Nephron progenitor cell (in vitro differentiated cells): ENCODE results near the gene EDN2.

ENCODE experiments used
- DNase-seq: peaks from one replicate; pipeline ENCODE4 v3.0.0; 2021
- H3K27ac Mint-ChIP-seq: 2 replicates; pipeline ENCODE4 v1.8.0; 2021; ENCODE audit warnings: mild to moderate bottlenecking, moderate library complexity, mixed read lengths
- H3K27me3 Mint-ChIP-seq: 2 replicates; pipeline ENCODE4 v1.8.0; 2021; ENCODE audit warnings: mild to moderate bottlenecking, low read depth, mixed read lengths; ENCODE audit not compliant: poor library complexity
- H3K36me3 Mint-ChIP-seq: 2 replicates; pipeline ENCODE4 v1.8.0; 2021; ENCODE audit warnings: low read depth, mixed read lengths
- H3K4me1 Mint-ChIP-seq: 2 replicates; pipeline ENCODE4 v1.8.0; 2021; ENCODE audit warnings: mixed read lengths
- H3K4me3 Mint-ChIP-seq: 2 replicates; pipeline ENCODE4 v1.8.0; 2021; ENCODE audit warnings: mild to moderate bottlenecking, moderate library complexity, mixed read lengths
- H3K9me3 Mint-ChIP-seq: 2 replicates; pipeline ENCODE4 v1.8.0; 2021; ENCODE audit warnings: mild to moderate bottlenecking, moderate library complexity, mixed read lengths
- CTCF ChIP-seq: fragments of 200-600 bp; sonication (generic); IDR thresholded peaks from 2 replicates; pipeline ENCODE4 v1.5.0; 2021; ENCODE audit warnings: antibody characterized with exemption

The EDN2 gene

DNA sequence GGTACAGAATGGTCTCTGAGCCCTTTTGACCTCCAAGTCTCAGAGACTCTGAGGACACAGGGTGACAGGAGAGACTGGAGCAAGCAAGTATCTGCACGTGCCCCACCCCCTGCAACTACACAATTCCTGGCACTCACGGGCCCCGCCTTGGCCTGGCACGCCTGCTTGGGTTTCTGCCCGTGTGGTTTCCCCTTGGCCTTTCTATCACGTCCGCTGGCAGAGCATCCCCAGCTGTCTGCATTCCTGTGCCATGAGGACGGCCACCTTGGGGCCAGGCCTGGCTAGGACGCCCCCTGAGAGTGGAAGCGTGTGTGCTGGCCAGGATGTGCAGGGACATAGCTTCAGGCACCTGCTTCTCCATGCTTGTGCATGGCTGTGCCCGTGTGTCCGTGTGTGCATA lies 14.3 kb upstream of the EDN2 start:
- Mint-ChIP-seq H3K27me3 (peaks cover 11% of the 10 kb centered on the region), H3K4me1 (peaks cover 50% of the 10 kb centered on the region), H3K36me3 (no peaks in the 10 kb centered on the region), H3K9me3 (no peaks in the 10 kb centered on the region), H3K4me3 (no peak overlapping the region), H3K27ac (no peak overlapping the region)
- DNase-seq: no peak
- no peak for TF ChIP-seq CTCF

DNA sequence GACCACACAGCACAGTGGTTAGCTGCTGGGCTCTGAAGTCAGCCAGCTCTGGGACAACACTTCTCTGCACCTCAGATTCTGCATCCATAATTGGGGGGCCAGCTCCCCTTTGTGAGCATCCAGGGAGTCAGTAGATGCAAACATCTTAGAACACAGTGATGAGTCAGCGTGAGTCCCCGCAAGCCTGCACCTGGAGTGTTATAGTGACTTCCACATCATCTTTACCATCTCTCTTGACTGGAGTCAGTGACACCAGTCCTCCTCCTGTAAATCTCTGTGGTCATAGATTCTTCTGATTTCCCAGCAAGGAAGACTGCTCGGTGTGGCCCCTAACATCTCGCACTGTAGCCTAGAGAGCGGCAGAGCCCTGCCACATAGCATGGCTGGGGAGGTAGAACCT lies 13.9 kb upstream of the EDN2 start:
- DNase-seq: no peak
- peaks cover 7% of the 10 kb centered on the region for H3K27me3 Mint-ChIP-seq
- H3K36me3 Mint-ChIP-seq: no peaks in the 10 kb centered on the region
- H3K27ac Mint-ChIP-seq: no peak overlapping the region
- H3K9me3 Mint-ChIP-seq: no peaks in the 10 kb centered on the region
- peaks cover 45% of the 10 kb centered on the region for H3K4me1 Mint-ChIP-seq
- TF ChIP-seq CTCF: no peak
- no peak overlapping the region for H3K4me3 Mint-ChIP-seq

- DNase-seq: no peak
- no peaks in the 10 kb centered on the region for H3K36me3 Mint-ChIP-seq
Measured at GRCh38 chr1:41497461-41498030, 13.1 kb upstream of the EDN2 start.

DNA sequence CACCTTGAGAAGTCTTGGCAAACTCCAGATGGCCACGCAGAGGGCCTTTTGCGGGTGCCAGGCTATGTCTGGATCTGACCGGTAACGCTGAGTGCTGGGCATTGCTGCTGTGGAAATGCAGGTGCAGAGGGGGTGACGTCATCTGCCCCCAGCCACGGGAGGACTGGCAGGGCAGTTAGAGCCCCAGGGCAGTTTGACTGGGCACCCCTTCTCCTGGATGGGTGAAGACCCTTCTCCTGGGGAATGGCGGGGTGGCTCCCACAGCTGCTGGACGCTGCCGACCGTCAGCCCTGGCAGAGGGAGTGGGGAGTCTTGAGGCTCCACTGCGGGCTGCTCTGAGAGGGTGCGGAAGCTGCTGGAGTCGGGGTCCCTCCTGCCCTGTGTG lies 12.6 kb upstream of the EDN2 start:
- Mint-ChIP-seq H3K4me3 (no peak overlapping the region), H3K36me3 (no peaks in the 10 kb centered on the region), H3K4me1 (peaks cover 33% of the 10 kb centered on the region), H3K9me3 (no peaks in the 10 kb centered on the region), H3K27ac (no peak overlapping the region), H3K27me3 (peaks cover 6% of the 10 kb centered on the region)
- DNase-seq: no peak
- no peak for TF ChIP-seq CTCF

More at GRCh38 chr1:41497461-41498030, 13.1 kb upstream of the EDN2 start:
- Mint-ChIP-seq H3K4me1 (peaks cover 37% of the 10 kb centered on the region), H3K4me3 (peak overlapping the region; percentile 40), H3K27me3 (peaks cover 6% of the 10 kb centered on the region), H3K9me3 (no peaks in the 10 kb centered on the region), H3K27ac (no peak overlapping the region)
- no peak for TF ChIP-seq CTCF

DNA sequence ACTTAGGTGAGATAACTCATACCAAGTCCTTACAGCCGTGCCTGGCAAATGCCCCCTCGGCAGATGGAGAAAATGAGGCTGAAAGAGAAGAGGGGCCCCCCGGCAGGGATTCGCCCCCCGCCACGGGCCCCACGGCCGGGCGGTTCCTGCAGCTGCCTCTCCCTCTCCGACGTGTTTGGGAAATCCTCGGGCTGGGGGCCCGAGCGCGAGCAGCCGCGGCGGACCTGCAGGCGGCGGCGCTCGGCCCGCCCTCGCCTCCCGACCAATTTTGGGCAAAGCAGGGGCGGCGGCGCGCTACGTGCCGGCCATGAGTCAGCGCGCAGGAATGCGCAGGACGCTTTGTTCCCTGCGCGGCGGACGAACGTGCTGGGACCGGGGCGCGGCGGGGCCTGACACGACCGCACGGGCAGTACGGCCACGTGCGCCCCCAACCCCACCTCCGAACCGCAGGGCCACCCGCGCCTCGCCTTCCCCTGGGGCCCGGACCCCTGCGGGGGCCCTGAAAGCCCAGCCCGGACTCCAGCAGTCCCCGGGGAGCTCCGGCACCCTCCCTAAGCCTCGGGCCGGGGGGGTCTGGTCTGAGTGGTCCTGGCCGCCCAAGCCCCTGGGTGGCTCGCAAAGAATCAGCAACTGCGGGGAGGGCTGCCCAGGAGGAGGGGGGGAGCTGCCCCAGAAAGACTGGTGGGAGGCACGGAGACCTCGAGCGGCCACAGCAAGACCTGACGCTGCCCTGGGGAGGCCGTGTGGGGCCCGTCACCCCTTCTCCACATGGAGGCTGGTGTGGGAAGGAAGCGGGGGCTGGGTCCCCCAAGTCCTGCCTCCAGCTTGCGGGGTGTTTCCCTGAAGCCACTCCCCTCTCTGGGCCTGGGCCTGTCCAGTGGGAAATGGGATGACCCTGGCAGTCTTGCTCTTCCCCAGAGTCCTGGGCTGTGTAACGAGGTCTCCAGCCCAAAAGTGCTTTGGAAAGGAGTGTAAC lies 11.9 kb upstream of the EDN2 start:
- peaks cover 6% of the 10 kb centered on the region for H3K27me3 Mint-ChIP-seq
- peaks cover 33% of the 10 kb centered on the region for H3K4me1 Mint-ChIP-seq
- H3K9me3 Mint-ChIP-seq: no peaks in the 10 kb centered on the region
- DNase-seq: peak; percentile 84
- no peak overlapping the region for H3K4me3 Mint-ChIP-seq
- TF ChIP-seq CTCF: no peak
- no peaks in the 10 kb centered on the region for H3K36me3 Mint-ChIP-seq
- no peak overlapping the region for H3K27ac Mint-ChIP-seq
